Measurements from ENCODE around the gene PAN3.
A peak's percentile ranks its signal among the peaks of the same experiment; 100 is the strongest.
"Not testable (repeated sequence)": the region's sequence is repeated elsewhere in the genome, so short reads cannot be mapped to it uniquely, and the experiment has no call there.

PAN3 gene

GRCh38 chr13:28137596-28137995 is 749 bp upstream of the PAN3 start:
- DNase-seq = no peak

GRCh38 chr13:28138756-28139470 is 568 bp downstream of the PAN3 start:
- peak; percentile 94 for DNase-seq

DNA sequence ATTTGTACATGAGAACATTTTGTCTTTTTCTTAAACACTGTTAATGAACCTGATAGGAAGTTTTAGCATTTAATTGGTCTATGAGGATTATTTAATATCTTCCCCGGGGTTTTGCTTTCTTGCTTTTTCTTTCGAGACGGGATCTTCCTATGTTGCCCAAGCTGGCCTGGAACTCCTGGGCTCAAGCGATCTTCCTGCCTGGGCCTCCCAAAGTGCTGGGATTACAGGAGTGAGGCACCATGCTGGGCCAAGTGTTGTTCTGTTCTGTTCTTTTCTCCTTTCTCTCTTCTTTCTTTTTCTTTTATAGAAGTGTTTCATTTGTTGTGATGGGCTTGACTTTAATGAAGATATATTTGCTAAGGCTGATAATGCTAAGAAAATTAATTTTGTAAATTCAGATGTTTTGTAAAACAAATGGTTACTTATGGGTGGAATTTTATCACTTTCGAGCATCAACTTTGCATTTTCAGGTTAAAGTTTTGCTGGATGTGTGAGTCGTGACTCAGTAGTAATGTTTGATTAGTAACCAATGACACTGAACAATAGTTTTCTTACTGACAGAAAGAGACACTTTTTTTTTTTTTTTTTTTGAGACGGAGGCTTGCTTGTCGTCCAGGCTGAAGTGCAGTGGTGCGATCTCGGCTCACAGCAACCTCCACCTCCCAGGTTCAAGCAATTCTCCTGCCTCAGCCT is 2.2 kb downstream of the PAN3 start:
- DNase-seq = no peak

- not testable (repeated sequence) for DNase-seq
Measured at GRCh38 chr13:28141542-28141941, 3.2 kb downstream of the PAN3 start.

DNA sequence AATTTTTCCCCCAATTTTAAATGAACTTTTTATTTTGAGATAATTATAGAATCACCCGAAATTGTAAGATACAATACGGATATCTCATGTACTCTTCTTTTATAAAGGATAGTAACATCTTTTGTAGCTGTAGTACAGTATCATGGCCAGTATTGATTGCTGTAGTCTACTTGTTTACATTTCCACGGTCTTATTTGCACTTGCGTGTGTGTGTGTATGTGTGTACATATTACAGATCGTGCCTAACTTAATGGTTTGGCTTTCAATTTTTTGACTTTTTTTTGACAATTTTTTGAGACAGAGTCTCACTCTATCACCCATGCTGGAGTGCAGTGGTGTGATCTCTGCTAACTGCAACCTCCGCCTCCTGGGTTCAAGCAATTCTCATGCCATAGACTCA is 6.7 kb downstream of the PAN3 start:
- DNase-seq = no peak

GRCh38 chr13:28147495-28147894 is 9.2 kb downstream of the PAN3 start:
- DNase-seq = peak; percentile 15

GRCh38 chr13:28159057-28159456 is 20.7 kb downstream of the PAN3 start:
- DNase-seq = no peak

GRCh38 chr13:28161370-28161769 is 23.0 kb downstream of the PAN3 start:
- DNase-seq = no peak

- DNase-seq = no peak
Measured at GRCh38 chr13:28163587-28163986, 25.2 kb downstream of the PAN3 start.

DNA sequence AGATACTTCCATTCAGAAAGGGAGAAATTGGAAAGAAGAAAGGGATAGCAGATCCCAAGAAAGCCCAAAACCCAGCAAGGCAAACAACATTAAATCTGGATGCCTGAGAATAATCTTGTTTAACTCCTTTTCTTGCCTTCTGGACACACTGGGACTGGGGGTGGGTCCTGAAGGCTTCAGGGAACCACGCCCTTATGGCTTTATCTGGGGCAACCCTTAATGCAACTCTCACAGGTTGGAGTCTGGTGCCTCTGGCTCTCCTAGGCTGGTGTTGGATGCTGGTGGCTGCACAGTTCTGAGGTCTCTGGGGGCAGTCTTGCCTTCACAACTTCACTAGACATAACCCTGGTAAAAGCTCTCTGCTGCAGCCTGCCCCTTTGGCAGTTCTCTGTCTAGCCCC is 27.9 kb downstream of the PAN3 start:
- DNase-seq = no peak

DNA sequence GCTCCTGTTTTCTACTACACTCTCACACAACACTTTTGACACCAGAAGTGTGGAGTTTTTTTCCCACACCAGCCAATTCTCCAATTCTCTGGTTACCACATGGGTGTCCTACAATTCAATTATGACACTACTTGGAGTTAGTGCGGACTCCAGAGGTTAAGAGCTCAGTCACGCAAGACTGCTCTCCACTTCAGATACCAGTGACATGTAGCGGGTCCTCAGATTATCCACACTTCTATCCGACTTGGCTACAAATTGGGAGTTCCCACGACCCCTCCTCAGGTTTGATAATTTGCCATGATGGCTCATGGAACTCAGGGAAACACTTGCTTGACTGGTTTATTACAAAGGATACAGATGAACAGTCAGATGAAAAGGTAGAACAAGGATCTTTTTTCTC is 32.9 kb downstream of the PAN3 start:
- no peak for DNase-seq

GRCh38 chr13:28172947-28173346 is 34.6 kb downstream of the PAN3 start:
- DNase-seq = no peak

DNA sequence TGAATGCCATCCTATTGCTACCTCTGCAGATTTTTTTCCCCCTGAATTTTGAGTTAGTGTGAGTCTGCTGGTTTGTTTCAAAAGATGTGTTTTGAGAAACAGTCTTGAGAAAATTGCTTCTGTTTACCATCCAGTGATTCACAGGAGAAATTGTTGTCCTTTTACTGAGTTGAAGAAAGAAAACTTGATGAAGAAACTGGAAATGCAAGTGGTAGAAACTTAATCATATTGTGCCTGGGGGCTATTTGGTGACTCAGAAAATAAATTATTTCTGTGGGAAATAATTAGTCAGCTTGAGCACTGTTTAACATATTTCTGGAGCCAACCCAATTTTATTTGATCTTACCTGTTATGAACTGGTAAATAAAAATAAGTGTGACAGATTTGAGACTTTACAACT is 35.4 kb downstream of the PAN3 start:
- DNase-seq = no peak

GRCh38 chr13:28177327-28177726 is 39.0 kb downstream of the PAN3 start:
- no peak for DNase-seq

- DNase-seq = no peak
Measured at GRCh38 chr13:28177877-28178276, 39.5 kb downstream of the PAN3 start.

- DNase-seq = no peak
Measured at GRCh38 chr13:28179974-28180373, 41.6 kb downstream of the PAN3 start.

DNA sequence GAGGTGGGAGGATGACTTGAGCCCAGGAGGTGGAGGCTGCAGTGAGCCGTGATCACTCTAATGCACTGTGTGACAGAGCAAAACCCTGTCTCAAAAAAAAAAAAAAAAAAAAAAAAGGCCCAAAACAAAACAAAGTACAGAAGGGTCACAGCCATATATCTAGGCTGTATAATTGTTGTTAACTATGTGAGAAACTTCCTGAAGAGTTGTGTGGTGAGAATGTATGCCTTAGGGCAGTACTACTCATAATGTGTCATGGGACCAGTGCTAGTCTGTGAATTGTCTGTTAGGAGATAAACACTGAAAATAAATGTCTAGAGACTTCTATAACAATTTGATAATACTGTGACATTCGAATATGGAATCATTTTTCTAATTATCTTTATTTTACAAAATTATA is 43.1 kb downstream of the PAN3 start:
- no peak for DNase-seq

DNA sequence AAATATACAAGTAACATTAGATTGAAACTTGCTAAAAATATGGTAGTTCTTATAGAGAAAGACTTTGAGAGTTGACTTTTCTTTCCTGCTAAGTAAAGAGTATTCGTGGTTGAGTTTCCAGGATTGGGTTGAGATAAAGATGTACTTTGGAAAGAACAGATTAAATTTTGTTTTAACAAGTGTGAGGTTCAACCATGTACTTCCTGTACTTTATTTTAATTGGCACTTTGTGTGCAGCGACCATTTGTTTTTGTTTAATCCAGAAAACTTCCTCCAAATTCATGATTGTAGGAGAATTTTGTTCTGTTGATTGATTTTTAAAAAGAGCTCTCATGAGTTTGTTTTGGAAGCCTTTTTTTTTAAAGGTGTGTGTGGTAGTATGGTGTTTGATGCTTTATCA is 46.9 kb downstream of the PAN3 start:
- no peak for DNase-seq

DNA sequence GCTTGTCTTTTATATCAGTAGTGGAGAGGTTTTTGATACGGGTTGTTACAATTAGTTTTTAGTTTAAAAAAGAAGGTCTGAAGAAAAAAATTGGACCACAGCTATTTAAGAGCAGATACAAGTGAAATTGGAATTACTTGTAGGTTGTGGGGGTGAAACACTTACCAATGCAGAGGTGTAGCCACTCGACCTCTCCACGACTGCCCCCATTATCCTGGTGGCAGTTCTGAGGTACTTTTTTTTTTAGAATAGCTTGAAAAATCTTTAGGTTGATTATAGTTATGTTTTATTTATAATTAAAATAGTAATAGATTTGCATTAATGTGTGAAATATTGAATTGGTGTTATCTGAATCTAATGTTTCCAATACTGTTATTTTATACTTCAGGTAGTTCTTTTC is 60.7 kb downstream of the PAN3 start:
- DNase-seq = no peak

DNA sequence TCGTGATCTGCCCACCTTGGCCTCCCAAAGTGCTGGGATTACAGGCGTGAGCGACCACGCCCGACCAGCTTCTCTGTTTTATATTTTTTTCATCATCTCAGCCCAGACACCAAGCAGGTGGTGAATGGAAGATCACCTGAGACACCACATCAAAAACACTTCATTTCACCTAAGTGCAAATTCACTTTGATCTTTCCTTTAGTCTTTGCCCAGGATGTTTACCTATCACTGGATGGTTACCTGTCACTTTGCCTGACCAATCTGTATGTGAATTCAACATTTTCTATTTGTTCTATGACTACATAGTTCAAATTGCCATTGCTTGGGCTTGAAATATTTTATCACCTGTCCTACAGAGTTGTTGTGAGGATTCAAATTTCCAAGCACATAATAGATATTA is 65.7 kb downstream of the PAN3 start:
- no peak for DNase-seq

DNA sequence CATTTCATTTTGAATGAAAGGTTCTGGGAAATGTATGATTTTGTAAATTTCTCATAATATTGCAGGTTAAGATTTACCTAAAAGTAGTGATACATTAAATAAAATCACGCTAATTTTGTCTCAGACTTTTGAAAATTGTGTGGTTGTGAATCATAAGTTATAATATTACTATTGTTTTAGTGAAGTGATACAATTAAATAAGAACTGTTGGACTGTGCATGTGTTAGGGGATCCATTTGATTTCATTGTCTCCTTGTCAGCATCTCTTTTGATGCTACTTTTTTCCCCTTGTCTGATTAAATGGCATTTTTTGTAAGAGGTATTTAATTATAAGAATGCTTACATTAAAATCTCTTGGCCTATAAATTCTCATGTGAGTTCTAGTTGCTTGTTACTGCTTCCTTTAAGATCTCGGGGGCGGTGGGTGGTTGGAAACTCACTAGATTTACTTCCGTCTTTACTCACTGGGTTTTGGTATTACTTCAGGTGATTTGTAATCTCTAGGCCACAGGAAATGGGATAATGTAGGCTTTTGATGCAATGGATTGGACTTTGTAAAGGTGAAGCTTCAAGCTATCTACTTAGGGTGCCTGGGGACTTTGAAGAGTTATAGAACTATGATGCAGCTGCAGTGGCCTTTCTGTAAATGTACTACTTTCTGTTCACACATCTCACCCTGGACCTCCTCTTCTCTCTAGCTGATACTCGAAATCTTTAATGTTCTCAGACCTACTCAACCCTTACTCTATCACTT is 66.5 kb downstream of the PAN3 start:
- DNase-seq = peak; percentile 75

DNA sequence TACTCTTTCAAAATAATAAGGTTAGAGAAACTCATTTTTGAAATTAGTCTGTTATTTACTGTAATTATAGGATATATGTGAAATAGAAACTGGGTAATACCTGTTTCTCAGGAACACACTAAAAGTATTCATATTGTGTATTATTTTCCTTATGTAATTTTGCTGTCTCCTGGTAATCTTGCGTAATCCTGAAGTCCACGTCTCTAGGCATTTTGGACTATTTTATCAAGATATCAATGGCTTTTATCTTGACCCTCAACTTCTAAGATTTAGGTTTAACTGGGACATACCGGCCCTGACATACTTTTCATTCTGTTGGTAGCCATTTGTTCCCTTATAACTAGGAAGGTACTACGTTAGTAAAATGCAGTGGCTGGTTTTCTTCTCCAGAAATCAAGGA is 80.3 kb downstream of the PAN3 start:
- no peak for DNase-seq

DNA sequence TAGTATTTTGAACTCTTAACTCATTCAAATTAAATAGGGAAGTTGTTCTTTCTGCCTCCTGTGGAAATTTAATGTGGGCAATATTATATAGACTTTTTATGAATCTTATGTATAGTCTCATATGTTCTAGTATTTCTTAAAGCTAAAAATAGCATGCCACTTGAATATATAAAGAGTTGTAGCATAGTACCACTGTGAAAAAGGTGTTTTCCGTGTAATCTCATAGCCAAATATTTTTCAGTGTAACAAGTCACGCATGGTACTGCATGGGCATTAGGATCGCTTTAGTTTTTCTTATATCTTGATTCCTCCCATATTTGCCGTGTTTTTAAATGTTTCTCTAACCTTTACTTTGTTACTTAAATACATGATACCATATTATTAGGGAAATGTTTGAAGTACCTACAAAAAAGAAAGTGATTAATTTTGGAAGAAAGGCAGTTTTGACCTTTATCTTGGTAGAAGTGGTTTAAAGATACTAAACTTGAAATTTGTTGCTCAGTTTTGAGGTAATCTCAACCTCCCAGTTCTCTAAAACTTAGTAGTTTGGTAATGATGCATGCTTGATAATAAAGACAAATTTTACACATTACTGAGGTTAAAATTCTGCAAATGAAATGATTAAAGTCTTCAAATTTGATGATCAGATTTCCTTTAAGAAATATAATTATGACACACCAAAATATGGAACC is 81.2 kb downstream of the PAN3 start:
- no peak for DNase-seq

DNA sequence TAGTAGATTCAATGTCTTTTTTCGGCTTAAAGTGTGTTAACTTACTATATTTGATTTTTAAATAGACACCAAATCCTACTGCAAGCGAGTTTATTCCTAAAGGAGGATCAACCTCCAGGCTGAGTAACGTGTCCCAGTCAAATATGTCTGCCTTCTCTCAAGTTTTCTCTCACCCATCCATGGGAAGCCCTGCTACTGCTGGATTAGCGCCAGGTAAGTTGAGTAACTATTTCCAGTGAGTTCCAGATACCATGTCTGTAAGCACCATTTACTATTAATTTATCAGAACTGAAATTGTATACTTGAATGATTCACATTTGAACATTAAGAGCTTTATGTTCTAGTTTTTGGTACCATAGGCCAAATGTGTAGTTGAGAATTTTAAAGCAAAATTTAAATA is 81.8 kb downstream of the PAN3 start:
- no peak for DNase-seq
